ENCODE measurements around the gene MPV17L2. TPM values are rescaled to one million over a fixed set of nuclear protein-coding genes. Genes with fewer than 3 reads are reported as not detected.

The MPV17L2 gene
- total RNA-seq, 1 donor from 2014 or later: 10.6 TPM

DNA sequence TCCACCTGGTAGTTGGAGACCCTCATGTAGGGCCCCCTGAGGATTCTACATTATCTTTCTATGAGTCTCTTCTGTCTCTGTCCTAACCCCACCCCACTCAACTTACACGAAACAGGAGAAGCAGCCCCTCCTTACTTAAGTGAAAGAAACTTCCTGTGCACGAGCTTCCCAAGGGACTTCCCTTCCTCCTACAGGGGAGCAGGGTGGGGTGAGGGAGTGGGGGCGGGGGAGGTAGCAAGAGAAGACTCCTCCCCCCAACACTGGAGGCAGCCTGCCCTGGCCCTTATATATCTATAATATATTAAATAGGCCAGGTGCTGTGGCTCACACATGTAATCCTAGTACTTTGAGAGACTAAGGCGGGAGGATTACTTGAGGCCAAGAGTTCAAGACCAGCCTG, 38.8 kb downstream of the MPV17L2 start:
- no peak overlapping the region for H3K27ac Mint-ChIP-seq
- peaks cover 59% of the 10 kb centered on the region for H3K27me3 Mint-ChIP-seq
- no peaks in the 10 kb centered on the region for H3K36me3 Mint-ChIP-seq (ENCODE audit: insufficient read depth)
- DNase-seq (ENCODE audit: low spot score, unreplicated experiment): no peak
- no peak overlapping the region for H3K4me3 Mint-ChIP-seq (ENCODE audit: low read depth)
- TF ChIP-seq, protein P1, sequence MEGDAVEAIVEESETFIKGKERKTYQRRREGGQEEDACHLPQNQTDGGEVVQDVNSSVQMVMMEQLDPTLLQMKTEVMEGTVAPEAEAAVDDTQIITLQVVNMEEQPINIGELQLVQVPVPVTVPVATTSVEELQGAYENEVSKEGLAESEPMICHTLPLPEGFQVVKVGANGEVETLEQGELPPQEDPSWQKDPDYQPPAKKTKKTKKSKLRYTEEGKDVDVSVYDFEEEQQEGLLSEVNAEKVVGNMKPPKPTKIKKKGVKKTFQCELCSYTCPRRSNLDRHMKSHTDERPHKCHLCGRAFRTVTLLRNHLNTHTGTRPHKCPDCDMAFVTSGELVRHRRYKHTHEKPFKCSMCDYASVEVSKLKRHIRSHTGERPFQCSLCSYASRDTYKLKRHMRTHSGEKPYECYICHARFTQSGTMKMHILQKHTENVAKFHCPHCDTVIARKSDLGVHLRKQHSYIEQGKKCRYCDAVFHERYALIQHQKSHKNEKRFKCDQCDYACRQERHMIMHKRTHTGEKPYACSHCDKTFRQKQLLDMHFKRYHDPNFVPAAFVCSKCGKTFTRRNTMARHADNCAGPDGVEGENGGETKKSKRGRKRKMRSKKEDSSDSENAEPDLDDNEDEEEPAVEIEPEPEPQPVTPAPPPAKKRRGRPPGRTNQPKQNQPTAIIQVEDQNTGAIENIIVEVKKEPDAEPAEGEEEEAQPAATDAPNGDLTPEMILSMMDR (IDR thresholded peaks at IDR 0.05; ENCODE audit: unreplicated experiment): no peak
- peaks cover 3% of the 10 kb centered on the region for H3K4me1 Mint-ChIP-seq (ENCODE audit: low read depth)
- peaks cover 3% of the 10 kb centered on the region for H3K9me3 Mint-ChIP-seq (ENCODE audit: low read depth)

- peak overlapping the region; percentile 29 for H3K27ac Mint-ChIP-seq
- peaks cover 3% of the 10 kb centered on the region for H3K9me3 Mint-ChIP-seq (ENCODE audit: low read depth)
- TF ChIP-seq, protein P1 (IDR thresholded peaks at IDR 0.05; ENCODE audit: unreplicated experiment): peak; percentile 43
- peaks cover 3% of the 10 kb centered on the region for H3K4me1 Mint-ChIP-seq (ENCODE audit: low read depth)
- no peak for DNase-seq (ENCODE audit: low spot score, unreplicated experiment)
- peak overlapping the region; percentile 63 for H3K4me3 Mint-ChIP-seq (ENCODE audit: low read depth)
- no peaks in the 10 kb centered on the region for H3K36me3 Mint-ChIP-seq (ENCODE audit: insufficient read depth)
- H3K27me3 Mint-ChIP-seq: peaks cover 54% of the 10 kb centered on the region
Measured at GRCh38 chr19:18232540-18233223, 39.7 kb downstream of the MPV17L2 start.

DNA sequence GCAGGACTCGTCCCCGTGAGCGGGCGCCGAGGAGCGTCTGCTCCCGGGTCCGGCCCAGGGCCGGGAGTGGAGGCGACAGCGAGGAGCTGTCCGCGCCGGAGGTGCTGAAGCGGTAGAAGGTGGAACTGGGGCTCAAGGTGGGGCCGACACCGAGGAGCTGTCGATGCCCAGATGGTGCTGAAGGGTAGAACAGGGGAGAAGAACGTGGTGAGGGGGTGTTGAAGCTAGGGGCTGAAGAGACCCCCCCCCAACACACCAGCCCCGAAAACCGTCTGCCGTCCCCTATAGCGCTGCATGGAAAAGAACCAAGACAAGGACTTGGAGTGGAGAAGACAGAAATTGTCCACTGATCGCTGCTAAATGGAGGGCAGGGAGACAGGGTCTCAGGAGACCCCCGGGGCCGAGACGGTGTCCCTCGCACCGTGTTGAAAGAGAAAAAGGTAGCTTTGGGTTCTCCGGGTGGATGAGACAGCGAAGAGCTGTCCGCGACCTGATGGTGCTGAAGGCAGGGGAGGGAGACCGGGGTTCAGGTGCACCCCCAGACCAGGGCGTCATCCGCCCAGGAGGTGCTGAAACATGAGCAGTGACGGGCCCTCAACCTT, 40.3 kb downstream of the MPV17L2 start:
- Mint-ChIP-seq H3K4me3 (ENCODE audit: low read depth) (no peak overlapping the region), H3K4me1 (ENCODE audit: low read depth) (peaks cover 3% of the 10 kb centered on the region), H3K27me3 (peaks cover 49% of the 10 kb centered on the region), H3K27ac (peak overlapping the region; percentile 18), H3K9me3 (ENCODE audit: low read depth) (peaks cover 3% of the 10 kb centered on the region), H3K36me3 (ENCODE audit: insufficient read depth) (no peaks in the 10 kb centered on the region)
- TF ChIP-seq, protein P1 (IDR thresholded peaks at IDR 0.05; ENCODE audit: unreplicated experiment): no peak
- DNase-seq (ENCODE audit: low spot score, unreplicated experiment): peak; percentile 84

GRCh38 chr19:18234194-18234593, 41.2 kb downstream of the MPV17L2 start:
- peaks cover 3% of the 10 kb centered on the region for H3K4me1 Mint-ChIP-seq (ENCODE audit: low read depth)
- peaks cover 3% of the 10 kb centered on the region for H3K9me3 Mint-ChIP-seq (ENCODE audit: low read depth)
- peaks cover 52% of the 10 kb centered on the region for H3K27me3 Mint-ChIP-seq
- no peak overlapping the region for H3K4me3 Mint-ChIP-seq (ENCODE audit: low read depth)
- no peaks in the 10 kb centered on the region for H3K36me3 Mint-ChIP-seq (ENCODE audit: insufficient read depth)
- TF ChIP-seq, protein P1 (IDR thresholded peaks at IDR 0.05; ENCODE audit: unreplicated experiment): no peak
- no peak overlapping the region for H3K27ac Mint-ChIP-seq
- DNase-seq (ENCODE audit: low spot score, unreplicated experiment): no peak

GRCh38 chr19:18239303-18239702, 46.3 kb downstream of the MPV17L2 start:
- H3K9me3 Mint-ChIP-seq (ENCODE audit: low read depth): no peaks in the 10 kb centered on the region
- no peak overlapping the region for H3K27ac Mint-ChIP-seq
- TF ChIP-seq, protein P1 (IDR thresholded peaks at IDR 0.05; ENCODE audit: unreplicated experiment): no peak
- H3K4me3 Mint-ChIP-seq (ENCODE audit: low read depth): no peak overlapping the region
- no peaks in the 10 kb centered on the region for H3K36me3 Mint-ChIP-seq (ENCODE audit: insufficient read depth)
- DNase-seq (ENCODE audit: low spot score, unreplicated experiment): no peak
- H3K4me1 Mint-ChIP-seq (ENCODE audit: low read depth): no peaks in the 10 kb centered on the region
- H3K27me3 Mint-ChIP-seq: peaks cover 42% of the 10 kb centered on the region

Data from progenitor cell of endocrine pancreas (in vitro differentiated cells).